SK-N-SH treated with all-trans-retinoic acid at 6 μM for 48 hours (cell line): ENCODE results near the gene NDUFA11.
"Not testable (repeated sequence)": the region's sequence is repeated elsewhere in the genome, so short reads cannot be mapped to it uniquely, and the experiment has no call there.

ENCODE experiments used
- ATAC-seq: fragments of 200-7000 bp; cut with Tn5 transposase; 3 replicates; pipeline ENCODE4 v1.9.1; 2020; ENCODE audit warnings: mild to moderate bottlenecking, moderate library complexity
- ARNTL ChIP-seq: fragments of 450-650 bp; formaldehyde crosslinking; IDR thresholded peaks from 2 replicates; pipeline ENCODE4 v1.5.0; 2020; ENCODE audit warnings: low read depth, mild to moderate bottlenecking, moderate library complexity, borderline replicate concordance
- CSDC2 ChIP-seq: fragments of 250-450 bp; sonication (Bioruptor Pico); IDR thresholded peaks from 2 replicates; pipeline ENCODE4 v1.5.0; 2020; ENCODE audit warnings: mild to moderate bottlenecking, moderate library complexity
- CSRNP3 ChIP-seq: fragments of 250-450 bp; sonication (Bioruptor Pico); IDR thresholded peaks from 2 replicates; pipeline ENCODE4 v1.5.1; 2021; ENCODE audit warnings: mild to moderate bottlenecking, moderate library complexity
- ESRRG ChIP-seq: fragments of 250-450 bp; sonication (Bioruptor Pico); IDR thresholded peaks from 2 replicates; pipeline ENCODE4 v1.6.1; 2021; ENCODE audit warnings: mild to moderate bottlenecking
- GLIS3 ChIP-seq: fragments of 250-450 bp; sonication (Bioruptor Pico); IDR thresholded peaks from 2 replicates; pipeline ENCODE4 v1.5.0; 2020; ENCODE audit warnings: mild to moderate bottlenecking, moderate library complexity
- OSR1 ChIP-seq: fragments of 250-450 bp; sonication (Bioruptor Pico); IDR thresholded peaks from 2 replicates; pipeline ENCODE4 v1.8.0; 2022; ENCODE audit warnings: moderate library complexity, mild to moderate bottlenecking, inconsistent platforms
- PPARA ChIP-seq: fragments of 250-450 bp; sonication (Bioruptor Pico); IDR thresholded peaks from 2 replicates; pipeline ENCODE4 v1.5.0; 2020; ENCODE audit warnings: mild to moderate bottlenecking, borderline replicate concordance
- RARB ChIP-seq: fragments of 250-450 bp; sonication (Bioruptor Pico); IDR thresholded peaks from 2 replicates; pipeline ENCODE4 v1.8.0; 2021; ENCODE audit warnings: mild to moderate bottlenecking, moderate library complexity
- TCF4 ChIP-seq: fragments of 250-450 bp; sonication (Bioruptor Pico); IDR thresholded peaks from 2 replicates; pipeline ENCODE4 v1.8.0; 2021; ENCODE audit warnings: mild to moderate bottlenecking, moderate library complexity, borderline replicate concordance
- TOX ChIP-seq: fragments of 250-450 bp; sonication (Bioruptor Pico); IDR thresholded peaks from 2 replicates; pipeline ENCODE4 v1.8.0; 2021; ENCODE audit warnings: mild to moderate bottlenecking, moderate library complexity, borderline replicate concordance
- TSHZ2 ChIP-seq: fragments of 250-450 bp; sonication (Bioruptor Pico); IDR thresholded peaks from 2 replicates; pipeline ENCODE4 v1.5.0; 2020; ENCODE audit warnings: mild to moderate bottlenecking, moderate library complexity
- ZC3H10 ChIP-seq: fragments of 250-450 bp; sonication (Bioruptor Pico); IDR thresholded peaks from 2 replicates; pipeline ENCODE4 v1.5.1; 2021; ENCODE audit warnings: mild to moderate bottlenecking, moderate library complexity
- ZFP3 ChIP-seq: fragments of 250-450 bp; sonication (Bioruptor Pico); IDR thresholded peaks from 2 replicates; pipeline ENCODE4 v1.5.0; 2020; ENCODE audit warnings: mild to moderate bottlenecking, moderate library complexity
- ZFP30 ChIP-seq: fragments of 450-650 bp; formaldehyde crosslinking; IDR thresholded peaks from 2 replicates; pipeline ENCODE4 v1.5.0; 2022; ENCODE audit warnings: mild to moderate bottlenecking, moderate library complexity
- ZNF565 ChIP-seq: fragments of 450-650 bp; formaldehyde crosslinking; conservative IDR thresholded peaks from 2 replicates; pipeline ENCODE4 v1.5.0; 2020; ENCODE audit warnings: low read depth, mild to moderate bottlenecking, moderate library complexity
- ZNF70 ChIP-seq: fragments of 450-650 bp; formaldehyde crosslinking; IDR thresholded peaks from 2 replicates; pipeline ENCODE4 v1.5.0; 2020; ENCODE audit warnings: mild to moderate bottlenecking, moderate library complexity
- ZNF8 ChIP-seq: fragments of 450-650 bp; formaldehyde crosslinking; IDR thresholded peaks from 2 replicates; pipeline ENCODE4 v1.5.0; 2020; ENCODE audit warnings: mild to moderate bottlenecking, moderate library complexity
- TF ChIP-seq, protein P1 (sequence below): fragments of 250-450 bp; sonication (Bioruptor Pico); IDR thresholded peaks from 2 replicates; pipeline ENCODE4 v1.5.1; 2020; ENCODE audit warnings: low read depth, mild to moderate bottlenecking, moderate library complexity
- TF ChIP-seq, protein P2 (sequence below): fragments of 250-450 bp; sonication (Bioruptor Pico); IDR thresholded peaks from 2 replicates; pipeline ENCODE4 v1.8.0; 2020; ENCODE audit warnings: mild to moderate bottlenecking, moderate library complexity, borderline replicate concordance

NDUFA11 gene

GRCh38 chr19:5863030-5863665 lies 40.4 kb downstream of the NDUFA11 start:
- no peak for TF ChIP-seq CSDC2 (CRISPR knock-in tag)
- no peak for TF ChIP-seq ZFP30 (CRISPR knock-in tag)
- TF ChIP-seq, protein P1, sequence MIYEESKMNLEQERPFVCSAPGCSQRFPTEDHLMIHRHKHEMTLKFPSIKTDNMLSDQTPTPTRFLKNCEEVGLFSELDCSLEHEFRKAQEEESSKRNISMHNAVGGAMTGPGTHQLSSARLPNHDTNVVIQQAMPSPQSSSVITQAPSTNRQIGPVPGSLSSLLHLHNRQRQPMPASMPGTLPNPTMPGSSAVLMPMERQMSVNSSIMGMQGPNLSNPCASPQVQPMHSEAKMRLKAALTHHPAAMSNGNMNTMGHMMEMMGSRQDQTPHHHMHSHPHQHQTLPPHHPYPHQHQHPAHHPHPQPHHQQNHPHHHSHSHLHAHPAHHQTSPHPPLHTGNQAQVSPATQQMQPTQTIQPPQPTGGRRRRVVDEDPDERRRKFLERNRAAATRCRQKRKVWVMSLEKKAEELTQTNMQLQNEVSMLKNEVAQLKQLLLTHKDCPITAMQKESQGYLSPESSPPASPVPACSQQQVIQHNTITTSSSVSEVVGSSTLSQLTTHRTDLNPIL (CRISPR knock-in tag), result no peak
- TF ChIP-seq ARNTL (CRISPR knock-in tag), result no peak
- no peak for TF ChIP-seq RARB (CRISPR knock-in tag)
- no peak for TF ChIP-seq ESRRG (CRISPR knock-in tag)
- no peak for TF ChIP-seq TOX (CRISPR knock-in tag)
- no peak for TF ChIP-seq CSRNP3
- TF ChIP-seq TSHZ2, result no peak
- no peak for ATAC-seq

- no peak for TF ChIP-seq ZNF8 (CRISPR knock-in tag)
- TF ChIP-seq ZNF70 (CRISPR knock-in tag), result no peak
- TF ChIP-seq TCF4 (CRISPR knock-in tag), result no peak
- no peak for TF ChIP-seq RARB (CRISPR knock-in tag)
- TF ChIP-seq GLIS3 (CRISPR knock-in tag), result no peak
- TF ChIP-seq PPARA (CRISPR knock-in tag), result no peak
- no peak for TF ChIP-seq TOX (CRISPR knock-in tag)
- TF ChIP-seq ZNF565 (CRISPR knock-in tag), result no peak
- no peak for ATAC-seq
Observed at GRCh38 chr19:5857203-5858081, 46.1 kb downstream of the NDUFA11 start.

- ATAC-seq, result not testable (repeated sequence)
Observed at GRCh38 chr19:5855151-5855550, 48.4 kb downstream of the NDUFA11 start.

DNA sequence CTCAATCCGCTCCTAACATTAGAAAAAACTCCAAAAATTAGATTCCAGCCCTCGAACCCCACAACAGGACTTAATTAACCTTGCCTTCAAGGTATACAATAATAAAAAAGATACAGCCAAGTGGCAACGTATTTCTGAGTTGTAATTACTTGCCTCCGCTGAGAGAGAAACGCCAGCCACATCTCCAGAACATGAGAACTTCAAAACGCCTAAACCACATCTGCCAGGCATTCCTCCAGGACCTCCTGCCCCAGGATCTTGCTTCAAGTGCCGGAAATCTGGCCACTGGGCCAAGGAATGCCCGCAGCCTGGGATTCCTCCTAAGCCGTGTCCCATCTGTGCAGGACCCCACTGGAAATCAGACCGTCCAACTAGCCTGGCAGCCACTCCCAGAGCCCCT lies 49.5 kb downstream of the NDUFA11 start:
- ATAC-seq, result not testable (repeated sequence)

DNA sequence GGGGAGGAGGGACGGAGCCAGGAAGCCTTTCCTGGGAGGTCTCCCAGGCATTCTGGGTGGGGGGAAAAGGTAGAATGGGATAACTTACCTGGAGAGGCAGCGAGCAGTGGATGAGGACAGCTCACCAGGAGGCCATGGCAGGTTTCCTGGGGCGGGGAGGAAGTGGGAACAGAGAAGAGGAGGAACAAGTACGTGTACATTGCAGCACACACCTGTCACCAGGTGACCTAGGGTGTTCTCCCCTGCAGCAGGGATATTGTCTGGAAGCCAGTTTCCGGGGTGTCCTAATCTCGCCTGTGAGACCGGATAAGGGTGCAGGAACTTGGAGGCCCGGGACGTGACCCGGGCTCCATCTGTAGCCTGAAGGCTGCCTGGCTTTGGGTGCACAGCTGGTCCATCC lies 52.3 kb downstream of the NDUFA11 start, which contains the start of gene FUT3:
Gene FUT3 (minus strand): TSS at position 148 of the 400 bp plus-strand sequence.
- no peak for ATAC-seq
- TF ChIP-seq ARNTL (CRISPR knock-in tag), result no peak
- TF ChIP-seq, protein P1 (CRISPR knock-in tag), result no peak
- TF ChIP-seq ZFP3, result no peak
- no peak for TF ChIP-seq GLIS3 (CRISPR knock-in tag)
- TF ChIP-seq TSHZ2, result no peak
- TF ChIP-seq ZFP30 (CRISPR knock-in tag), result no peak
- TF ChIP-seq, protein P2, sequence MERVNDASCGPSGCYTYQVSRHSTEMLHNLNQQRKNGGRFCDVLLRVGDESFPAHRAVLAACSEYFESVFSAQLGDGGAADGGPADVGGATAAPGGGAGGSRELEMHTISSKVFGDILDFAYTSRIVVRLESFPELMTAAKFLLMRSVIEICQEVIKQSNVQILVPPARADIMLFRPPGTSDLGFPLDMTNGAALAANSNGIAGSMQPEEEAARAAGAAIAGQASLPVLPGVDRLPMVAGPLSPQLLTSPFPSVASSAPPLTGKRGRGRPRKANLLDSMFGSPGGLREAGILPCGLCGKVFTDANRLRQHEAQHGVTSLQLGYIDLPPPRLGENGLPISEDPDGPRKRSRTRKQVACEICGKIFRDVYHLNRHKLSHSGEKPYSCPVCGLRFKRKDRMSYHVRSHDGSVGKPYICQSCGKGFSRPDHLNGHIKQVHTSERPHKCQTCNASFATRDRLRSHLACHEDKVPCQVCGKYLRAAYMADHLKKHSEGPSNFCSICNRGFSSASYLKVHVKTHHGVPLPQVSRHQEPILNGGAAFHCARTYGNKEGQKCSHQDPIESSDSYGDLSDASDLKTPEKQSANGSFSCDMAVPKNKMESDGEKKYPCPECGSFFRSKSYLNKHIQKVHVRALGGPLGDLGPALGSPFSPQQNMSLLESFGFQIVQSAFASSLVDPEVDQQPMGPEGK (CRISPR knock-in tag), result no peak
- TF ChIP-seq OSR1 (CRISPR knock-in tag), result no peak
- TF ChIP-seq ZC3H10, result no peak
- TF ChIP-seq RARB (CRISPR knock-in tag), result no peak
- TF ChIP-seq TCF4 (CRISPR knock-in tag), result no peak
- TF ChIP-seq ZNF8 (CRISPR knock-in tag), result no peak
- TF ChIP-seq ZNF70 (CRISPR knock-in tag), result no peak
- no peak for TF ChIP-seq PPARA (CRISPR knock-in tag)
- no peak for TF ChIP-seq ZNF565 (CRISPR knock-in tag)
